Measurements from ENCODE around the gene WDR45B.

GRCh38 chr17:82613283-82614094 lies 34.8 kb downstream of the WDR45B start:
- TF ChIP-seq CTCF (IDR thresholded peaks at IDR 0.05): no peak
- no peak for TF ChIP-seq POLR2AphosphoS5 (IDR thresholded peaks at IDR 0.05)

Data from sigmoid colon (tissue), 4 donors.